Measurements from ENCODE around the gene PHF12.

Gene PHF12

GRCh38 chr17:28887871-28888471 is 63.3 kb downstream of the PHF12 start:
- no peak for DNase-seq (ENCODE audit: low read depth)
- TF ChIP-seq CTCF (conservative IDR thresholded peaks at IDR 0.05; ENCODE audit: low read depth, low read length): no peak
- H3K4me3 ChIP-seq (ENCODE audit: low read length): no peak overlapping the region

GRCh38 chr17:28885951-28886350 is 65.4 kb downstream of the PHF12 start:
- no peak for DNase-seq (ENCODE audit: low read depth)
- TF ChIP-seq CTCF (conservative IDR thresholded peaks at IDR 0.05; ENCODE audit: low read depth, low read length): no peak
- no peak overlapping the region for H3K4me3 ChIP-seq (ENCODE audit: low read length)

- no peak overlapping the region for H3K4me3 ChIP-seq (ENCODE audit: low read length)
- no peak for DNase-seq (ENCODE audit: low read depth)
- TF ChIP-seq CTCF (conservative IDR thresholded peaks at IDR 0.05; ENCODE audit: low read depth, low read length): no peak
These were observed 66.0 kb downstream of the PHF12 start for GRCh38 chr17:28885363-28885762.

- no peak overlapping the region for H3K4me3 ChIP-seq (ENCODE audit: low read length)
- TF ChIP-seq CTCF (conservative IDR thresholded peaks at IDR 0.05; ENCODE audit: low read depth, low read length): no peak
- DNase-seq (ENCODE audit: low read depth): no peak
These were observed 67.2 kb downstream of the PHF12 start for GRCh38 chr17:28883967-28884702.

GRCh38 chr17:28882154-28882895 is 69.0 kb downstream of the PHF12 start:
- no peak overlapping the region for H3K4me3 ChIP-seq (ENCODE audit: low read length)
- no peak for DNase-seq (ENCODE audit: low read depth)
- TF ChIP-seq CTCF (conservative IDR thresholded peaks at IDR 0.05; ENCODE audit: low read depth, low read length): no peak

- no peak overlapping the region for H3K4me3 ChIP-seq (ENCODE audit: low read length)
- DNase-seq (ENCODE audit: low read depth): no peak
- TF ChIP-seq CTCF (conservative IDR thresholded peaks at IDR 0.05; ENCODE audit: low read depth, low read length): no peak
These were observed 69.7 kb downstream of the PHF12 start for GRCh38 chr17:28881533-28882056.
